Measurements from ENCODE around the gene STAM.

GRCh38 chr10:17751781-17752445 is 108.0 kb downstream of the STAM start, which contains the start of gene TMEM236:
- TF ChIP-seq CTCF (optimal IDR thresholded peaks at IDR 0.05 in 1 of 3, IDR thresholded peaks at IDR 0.05 in 1 of 3, conservative IDR thresholded peaks at IDR 0.05 in 1 of 3; ENCODE audit: extremely low read depth in 1 of 3, insufficient read depth in 2 of 3, low read length in 3 of 3) (no peak), EZH2 (IDR thresholded peaks at IDR 0.05; ENCODE audit: low read length) (no peak)

Measured in keratinocyte (primary cell).